IMR-90 (cell line): ENCODE measurements around the gene KNCN. TPM values are rescaled to one million over a fixed set of nuclear protein-coding genes. Genes with fewer than 3 reads are reported as not detected.

Experiments
- ATAC-seq: fragments of 200-7000 bp; cut with Tn5 transposase; 2 replicates; pipeline ENCODE4 v1.9.1; 2020; ENCODE audit warnings: low read depth, mild to moderate bottlenecking, moderate library complexity
- BruUV-seq: library from RNA; stranded (reverse); fragments of 400-500 nt; replicated peaks from 2 replicates; lab custom pipeline; 2021; lab: Mats Ljungman, UMichigan
- CTCF ChIA-PET: fragments of 300-600 bp; formaldehyde crosslinking; extraction: SDS; loops from one replicate; lab custom pipeline; 2021; ENCODE audit warnings: antibody characterized with exemption; lab: Yijun Ruan, JAX
- POLR2A ChIA-PET: fragments of 300-600 bp; sonication (Branson Sonifier 250); formaldehyde crosslinking; loops from one replicate; lab custom pipeline; 2022; ENCODE audit warnings: antibody characterized with exemption; ENCODE audit not compliant: unreplicated experiment; lab: Charles Lee
- DNase-seq: peaks from one replicate; pipeline ENCODE4 v3.0.0; 2013
- H2AFZ ChIP-seq: replicated peaks from 2 replicates; pipeline ENCODE3; 2013; ENCODE audit warnings: low read length, mild to moderate bottlenecking; ENCODE audit not compliant: poor library complexity
- H2AK5ac ChIP-seq: 2 replicates; pipeline ENCODE4 v1.6.1; 2013; ENCODE audit warnings: low read depth, low read length, inconsistent platforms
- H2AK9ac ChIP-seq: replicated peaks from 2 replicates; pipeline ENCODE3; 2013; ENCODE audit warnings: mild to moderate bottlenecking, low read depth, low read length, moderate library complexity; ENCODE audit not compliant: poor library complexity
- H2BK120ac ChIP-seq: 2 replicates; pipeline ENCODE4 v1.6.1; 2013; ENCODE audit warnings: low read depth, low read length, inconsistent platforms
- H2BK15ac ChIP-seq: 3 replicates; pipeline ENCODE4 v1.6.1; 2013; ENCODE audit warnings: low read depth, low read length, inconsistent platforms
- H2BK20ac ChIP-seq: 2 replicates; pipeline ENCODE4 v1.6.1; 2013; ENCODE audit warnings: low read depth, mild to moderate bottlenecking, inconsistent platforms, low read length, moderate library complexity
- H2BK5ac ChIP-seq: 2 replicates; pipeline ENCODE4 v1.6.1; 2013; ENCODE audit warnings: mild to moderate bottlenecking, low read depth, low read length, inconsistent platforms; ENCODE audit not compliant: poor library complexity, severe bottlenecking
- H3K14ac ChIP-seq: replicated peaks from 2 replicates; pipeline ENCODE4 v1.6.1; 2013; ENCODE audit warnings: low read depth, low read length, inconsistent platforms
- H3K18ac ChIP-seq: 2 replicates; pipeline ENCODE4 v1.6.1; 2013; ENCODE audit warnings: low read depth, low read length, control low read depth
- H3K23ac ChIP-seq: 2 replicates; pipeline ENCODE4 v1.6.1; 2013; ENCODE audit warnings: low read depth, low read length, inconsistent platforms
- H3K27ac ChIP-seq: 2 replicates; pipeline ENCODE4 v1.5.1; 2013; ENCODE audit warnings: mild to moderate bottlenecking, control low read depth, low read length; ENCODE audit not compliant: insufficient read depth
- H3K27me3 ChIP-seq: 2 replicates; pipeline ENCODE4 v1.6.1; 2013; ENCODE audit warnings: low read length; ENCODE audit not compliant: control insufficient read depth, insufficient read depth
- H3K36me3 ChIP-seq: 2 replicates; pipeline ENCODE4 v1.6.1; 2013; ENCODE audit warnings: low read length, mixed read lengths; ENCODE audit not compliant: control insufficient read depth, insufficient read depth
- H3K4ac ChIP-seq: 2 replicates; pipeline ENCODE4 v1.6.1; 2013; ENCODE audit warnings: low read depth, low read length, inconsistent platforms
- H3K4me1 ChIP-seq: 2 replicates; pipeline ENCODE4 v1.6.1; 2013; ENCODE audit warnings: low read length, mixed read lengths; ENCODE audit not compliant: control insufficient read depth, insufficient read depth
- H3K4me2 ChIP-seq: 2 replicates; pipeline ENCODE4 v1.6.1; 2013; ENCODE audit warnings: low read depth, mild to moderate bottlenecking, control low read depth, low read length, moderate library complexity
- H3K4me3 ChIP-seq: 2 replicates; pipeline ENCODE4 v1.5.1; 2013; ENCODE audit warnings: low read depth, mild to moderate bottlenecking, control low read depth, low read length, moderate library complexity; ENCODE audit not compliant: insufficient read depth
- H3K56ac ChIP-seq: 2 replicates; pipeline ENCODE4 v1.6.1; 2013; ENCODE audit warnings: low read length, inconsistent platforms; ENCODE audit not compliant: insufficient read depth; ENCODE audit errors: extremely low read depth
- H3K79me1 ChIP-seq, 2 experiments: 2 replicates each; pipeline ENCODE4 v1.6.1; 2013; ENCODE audit warnings: low read length in 2 of 2, inconsistent platforms in 1 of 2, low read depth in 1 of 2
- H3K9ac ChIP-seq: 2 replicates; pipeline ENCODE4 v1.6.1; 2013; ENCODE audit warnings: low read depth, low read length, control low read depth
- H3K9me1 ChIP-seq: 2 replicates; pipeline ENCODE4 v1.6.1; 2013; ENCODE audit warnings: low read length, inconsistent platforms; ENCODE audit not compliant: insufficient read depth
- H3K9me3 ChIP-seq: 2 replicates; pipeline ENCODE4 v1.6.1; 2013; ENCODE audit warnings: low read length; ENCODE audit not compliant: control insufficient read depth, insufficient read depth
- H4K20me1 ChIP-seq: 2 replicates; pipeline ENCODE4 v1.6.1; 2013; ENCODE audit warnings: low read length, inconsistent platforms; ENCODE audit not compliant: insufficient read depth
- H4K5ac ChIP-seq: 2 replicates; pipeline ENCODE4 v1.6.1; 2013; ENCODE audit warnings: mild to moderate bottlenecking, low read depth, low read length, control low read depth
- H4K8ac ChIP-seq, 2 experiments: 2 replicates each; pipeline ENCODE4 v1.6.1; 2013; ENCODE audit warnings: low read depth in 2 of 2, low read length in 2 of 2, control low read depth in 1 of 2, inconsistent platforms in 1 of 2
- H4K91ac ChIP-seq: 2 replicates; pipeline ENCODE4 v1.6.1; 2013; ENCODE audit warnings: low read depth, low read length, inconsistent platforms; ENCODE audit not compliant: insufficient read depth
- BHLHE40 ChIP-seq: fragments of 150-350 bp; IDR thresholded peaks from 2 replicates; pipeline ENCODE4 v1.6.1; 2016; ENCODE audit warnings: mild to moderate bottlenecking, low read depth, low read length
- CEBPB ChIP-seq: IDR thresholded peaks from 2 replicates; pipeline ENCODE4 v1.6.1; 2012; ENCODE audit warnings: low read depth, low read length, improper control_type of control experiment
- CHD1 ChIP-seq: IDR thresholded peaks from 2 replicates; pipeline ENCODE4 v1.6.1; 2012; ENCODE audit warnings: low read depth, low read length, improper control_type of control experiment
- CTCF ChIP-seq: conservative IDR thresholded peaks from 2 replicates; pipeline ENCODE4 v1.5.1; 2012; ENCODE audit warnings: mild to moderate bottlenecking, low read depth, low read length, improper control_type of control experiment
- FOS ChIP-seq: fragments of 150-350 bp; IDR thresholded peaks from 2 replicates; pipeline ENCODE4 v1.6.1; 2016; ENCODE audit warnings: low read depth, low read length
- MAFK ChIP-seq: IDR thresholded peaks from 2 replicates; pipeline ENCODE4 v1.6.1; 2012; ENCODE audit warnings: low read depth, low read length, improper control_type of control experiment
- MAZ ChIP-seq: IDR thresholded peaks from 2 replicates; pipeline ENCODE4 v1.6.1; 2012; ENCODE audit warnings: low read depth, mild to moderate bottlenecking, low read length, improper control_type of control experiment, moderate library complexity, borderline replicate concordance
- MXI1 ChIP-seq: IDR thresholded peaks from 2 replicates; pipeline ENCODE4 v1.6.1; 2012; ENCODE audit warnings: low read depth, mild to moderate bottlenecking, low read length, moderate library complexity, borderline replicate concordance
- NFE2L2 ChIP-seq: fragments of 150-350 bp; IDR thresholded peaks from 2 replicates; pipeline ENCODE4 v1.6.1; 2016; ENCODE audit warnings: low read depth, mild to moderate bottlenecking, low read length
- POLR2A ChIP-seq: IDR thresholded peaks from 2 replicates; pipeline ENCODE4 v1.6.1; 2012; ENCODE audit warnings: mild to moderate bottlenecking, low read depth, low read length
- RAD21 ChIP-seq: IDR thresholded peaks from 2 replicates; pipeline ENCODE4 v1.6.1; 2012; ENCODE audit warnings: low read length, improper control_type of control experiment
- RCOR1 ChIP-seq: IDR thresholded peaks from 2 replicates; pipeline ENCODE4 v1.6.1; 2012; ENCODE audit warnings: mild to moderate bottlenecking, low read length, improper control_type of control experiment; ENCODE audit not compliant: insufficient replicate concordance
- RFX5 ChIP-seq: IDR thresholded peaks from 2 replicates; pipeline ENCODE4 v1.8.0; 2012; ENCODE audit warnings: low read depth, mild to moderate bottlenecking, low read length, moderate library complexity
- SMC3 ChIP-seq: fragments of 150-350 bp; IDR thresholded peaks from 2 replicates; pipeline ENCODE4 v1.6.1; 2016; ENCODE audit warnings: low read depth, mild to moderate bottlenecking, antibody characterized with exemption, low read length, moderate library complexity
- whole genome bisulfite sequencing, 2 experiments: methylation state at CpG; one replicate each; pipeline versions ENCODE4 v1.1.5 to v1.1.7; 2013; ENCODE audit warnings: missing lambda C conversion rate in 2 of 2; ENCODE audit not compliant: insufficient read length in 1 of 2; ENCODE audit errors: extremely low coverage in 2 of 2; 5-methylcytosine and 5-hydroxymethylcytosine counted together
- dilution Hi-C: fragments of 300-500 bp; cut with HindIII; formaldehyde crosslinking; loops from one replicate; pipeline ENCODE4 v1.14.3; 2018; ENCODE audit warnings: low sequenced_read_pairs; ENCODE audit not compliant: unreplicated experiment
- in situ Hi-C: fragments of 300-500 bp; cut with MboI; formaldehyde crosslinking; loops from 3 replicates; pipeline ENCODE4 v1.14.3; 2019; ENCODE audit warnings: low sequenced_read_pairs, inconsistent platforms, mixed read lengths
- intact Hi-C: fragments of 100-400 bp; cut with micrococcal nuclease; formaldehyde crosslinking; loops from 2 replicates; pipeline ENCODE4 v1.10.0; 2022
- polyA plus RNA-seq, 3 experiments: library from polyadenylated mRNA; depleted of rRNA; stranded (reverse); fragments of >200 nt; gene quantifications; 2 replicates each; pipeline ENCODE4 v1.2.3, GENCODE V29; 2012; ENCODE audit warnings: low replicate concordance in 1 of 3
- total RNA-seq: library from RNA; depleted of rRNA; stranded (reverse); fragments of >200 nt; gene quantifications from 2 replicates; pipeline ENCODE4 v1.2.3, GENCODE V29; 2012
- TF ChIP-seq, protein P1 (sequence below): fragments of 150-350 bp; IDR thresholded peaks from 2 replicates; pipeline ENCODE4 v1.6.1; 2016; ENCODE audit warnings: low read depth, mild to moderate bottlenecking, low read length, moderate library complexity, borderline replicate concordance
- TF ChIP-seq, protein P2 (sequence below): fragments of 150-350 bp; IDR thresholded peaks from 2 replicates; pipeline ENCODE4 v1.6.1; 2017; ENCODE audit warnings: mild to moderate bottlenecking, antibody characterized with exemption, low read length, low read depth

Gene KNCN
- total and polyA plus RNA-seq, 2 of the 4 experiments (the other 2 are of a cell fraction), result not detected

DNA sequence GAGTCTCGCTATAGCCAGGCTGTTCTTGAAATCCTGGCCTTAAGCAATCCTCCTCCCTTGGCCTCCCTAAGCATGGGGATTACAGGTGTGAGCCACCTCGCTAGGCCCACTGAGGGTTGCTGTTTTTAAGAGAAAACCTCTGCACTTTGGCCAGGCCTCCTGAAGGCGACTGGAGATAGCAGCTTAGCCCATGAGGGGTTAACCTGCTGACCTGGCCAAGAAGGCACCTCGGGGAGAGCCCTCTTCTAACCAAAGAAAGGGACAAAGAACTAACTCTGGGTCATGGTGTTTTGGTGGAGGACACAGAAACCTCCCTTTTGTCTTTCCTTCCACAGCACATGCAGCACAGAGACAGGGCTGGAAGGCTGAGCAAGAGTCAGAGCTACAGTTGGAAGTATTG lies 17.7 kb upstream of the KNCN start:
- WGBS, 2 experiments, result no CpG with 5 or more reads among the region's 4 CpGs
- ATAC-seq, result no peak
- H3K4me1 ChIP-seq, result peaks cover 2% of the 10 kb centered on the region; the same call in 1 of the 2 replicates
- POLR2A ChIA-PET, result no interaction called here
- no peak overlapping the region for H2BK120ac ChIP-seq
- H3K18ac ChIP-seq, result no peak overlapping the region
- CTCF ChIA-PET, result no interaction called here
- H3K79me1 ChIP-seq, result no peaks in the 10 kb centered on the region
- H3K9me3 ChIP-seq, result no peaks in the 10 kb centered on the region
- no peak overlapping the region for H3K27ac ChIP-seq
- no peak overlapping the region for H3K14ac ChIP-seq
- no peak overlapping the region for H2BK15ac ChIP-seq
- no peak overlapping the region for H3K9ac ChIP-seq
- no peak overlapping the region for H2AK9ac ChIP-seq
- H3K4me3 ChIP-seq, result no peak overlapping the region
- no peak overlapping the region for H2BK20ac ChIP-seq
- no peak overlapping the region for H2AFZ ChIP-seq
- peaks cover 20% of the 10 kb centered on the region for H3K36me3 ChIP-seq
- H4K20me1 ChIP-seq, result no peaks in the 10 kb centered on the region
- H2BK5ac ChIP-seq, result no peak overlapping the region
- H4K91ac ChIP-seq, result no peak overlapping the region
- intact Hi-C loops (no loop called here), in situ Hi-C loops (no loop called here), dilution Hi-C loops (no loop called here)
- TF ChIP-seq FOS (no peak), CEBPB (no peak), CTCF (no peak), RCOR1 (no peak), RAD21 (no peak), POLR2A (no peak), MAFK (no peak), RFX5 (no peak), NFE2L2 (no peak), SMC3 (no peak), BHLHE40 (no peak), MXI1 (no peak), MAZ (no peak), CHD1 (no peak)
- TF ChIP-seq, protein P1, sequence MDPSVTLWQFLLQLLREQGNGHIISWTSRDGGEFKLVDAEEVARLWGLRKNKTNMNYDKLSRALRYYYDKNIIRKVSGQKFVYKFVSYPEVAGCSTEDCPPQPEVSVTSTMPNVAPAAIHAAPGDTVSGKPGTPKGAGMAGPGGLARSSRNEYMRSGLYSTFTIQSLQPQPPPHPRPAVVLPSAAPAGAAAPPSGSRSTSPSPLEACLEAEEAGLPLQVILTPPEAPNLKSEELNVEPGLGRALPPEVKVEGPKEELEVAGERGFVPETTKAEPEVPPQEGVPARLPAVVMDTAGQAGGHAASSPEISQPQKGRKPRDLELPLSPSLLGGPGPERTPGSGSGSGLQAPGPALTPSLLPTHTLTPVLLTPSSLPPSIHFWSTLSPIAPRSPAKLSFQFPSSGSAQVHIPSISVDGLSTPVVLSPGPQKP, result no peak
- TF ChIP-seq, protein P2, sequence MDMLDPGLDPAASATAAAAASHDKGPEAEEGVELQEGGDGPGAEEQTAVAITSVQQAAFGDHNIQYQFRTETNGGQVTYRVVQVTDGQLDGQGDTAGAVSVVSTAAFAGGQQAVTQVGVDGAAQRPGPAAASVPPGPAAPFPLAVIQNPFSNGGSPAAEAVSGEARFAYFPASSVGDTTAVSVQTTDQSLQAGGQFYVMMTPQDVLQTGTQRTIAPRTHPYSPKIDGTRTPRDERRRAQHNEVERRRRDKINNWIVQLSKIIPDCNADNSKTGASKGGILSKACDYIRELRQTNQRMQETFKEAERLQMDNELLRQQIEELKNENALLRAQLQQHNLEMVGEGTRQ, result no peak
- H3K9me1 ChIP-seq, result peaks cover 11% of the 10 kb centered on the region
- DNase-seq, result no peak
- no TSS peak for BruUV-seq
- H3K4ac ChIP-seq, result no peak overlapping the region
- H3K4me2 ChIP-seq, result no peak overlapping the region
- no peak overlapping the region for H4K5ac ChIP-seq
- no peak overlapping the region for H3K56ac ChIP-seq
- H3K27me3 ChIP-seq, result no peaks in the 10 kb centered on the region
- no peak overlapping the region for H3K23ac ChIP-seq
- no peak overlapping the region for H4K8ac ChIP-seq
- H2AK5ac ChIP-seq, result no peak overlapping the region
